HepG2 (cell line): Measurements from ENCODE around the gene KCNS1. TPM values are rescaled to one million over a fixed set of nuclear protein-coding genes. Genes with fewer than 3 reads are reported as not detected.

Source experiments
- ARID4A ChIP-seq: sonication (generic); formaldehyde crosslinking; IDR thresholded peaks from 2 replicates; pipeline ENCODE4 v1.5.0; 2020; ENCODE audit warnings: mild to moderate bottlenecking, missing genetic modification reagents, borderline replicate concordance
- FOXK1 ChIP-seq: sonication (generic); formaldehyde crosslinking; IDR thresholded peaks from 2 replicates; pipeline ENCODE4 v1.4.0; 2020; ENCODE audit warnings: low read depth, missing genetic modification reagents, borderline replicate concordance
- KDM6A ChIP-seq: IDR thresholded peaks from 2 replicates; pipeline ENCODE4 v1.6.1; 2016; ENCODE audit warnings: low read depth
- KLF6 ChIP-seq: IDR thresholded peaks from 2 replicates; pipeline ENCODE4 v1.8.0; 2016; ENCODE audit warnings: missing biosample characterization, missing genetic modification reagents
- MXD3 ChIP-seq: IDR thresholded peaks from 2 replicates; pipeline ENCODE4 v1.6.1; 2016; ENCODE audit warnings: mild to moderate bottlenecking, missing biosample characterization, missing genetic modification reagents
- RFXANK ChIP-seq: IDR thresholded peaks from 2 replicates; pipeline ENCODE4 v1.6.1; 2016
- SMARCE1 ChIP-seq: fragments of 450-650 bp; IDR thresholded peaks from 2 replicates; pipeline ENCODE4 v1.6.1; 2017; ENCODE audit warnings: borderline replicate concordance
- SOX6 ChIP-seq, 2 experiments: fragments of 450-650 bp in 1 of 2; sonication (generic) in 1 of 2; formaldehyde crosslinking in 1 of 2; IDR thresholded peaks; 2 replicates each; pipeline versions ENCODE4 v1.4.0 to v1.6.1; 2017 to 2020; ENCODE audit warnings: antibody characterized with exemption in 1 of 2, mild to moderate bottlenecking in 1 of 2, missing genetic modification reagents in 1 of 2
- SP1 ChIP-seq, 2 experiments: fragments of 450-650 bp in 1 of 2; sonication (generic) in 1 of 2; formaldehyde crosslinking in 1 of 2; IDR thresholded peaks; 2 replicates each; pipeline versions ENCODE4 v1.4.0 to v1.6.1; 2016 to 2020; ENCODE audit warnings: missing genetic modification reagents in 1 of 2
- U2AF2 ChIP-seq: fragments of 200-400 bp; formaldehyde crosslinking; IDR thresholded peaks from 2 replicates; pipeline ENCODE4 v1.6.1; 2017; ENCODE audit warnings: low read depth, mild to moderate bottlenecking, low read length
- polyA plus RNA-seq, 8 experiments: library from polyadenylated mRNA; depleted of rRNA in 3 of 8; stranded (reverse) in 7 of 8; unstranded in 1 of 8; fragments of >200 nt; fragmentation: Illumina TruSeq in 4 of 8; extraction: Trizol in 4 of 8; gene quantifications; 2 replicates each; pipeline versions ENCODE4 v1.2.1 to v1.2.3, GENCODE V29; 2011 to 2016; ENCODE audit warnings: low read depth in 4 of 8, missing spikeins in 1 of 8, mixed read lengths in 1 of 8; ENCODE audit not compliant: insufficient read depth in 1 of 8
- total RNA-seq, 5 experiments: library from RNA; depleted of rRNA; stranded (reverse); fragments of >200 nt; fragmentation: Illumina TruSeq; extraction: Trizol; gene quantifications; 2 replicates each; pipeline ENCODE4 v1.2.3, GENCODE V29; 2016; ENCODE audit warnings: low read depth in 1 of 5
- TF ChIP-seq, protein P1 (sequence below): sonication (generic); formaldehyde crosslinking; IDR thresholded peaks from 2 replicates; pipeline ENCODE4 v1.4.0; 2020; ENCODE audit warnings: missing genetic modification reagents, low read depth, mild to moderate bottlenecking, borderline replicate concordance
- TF ChIP-seq, protein P2 (sequence below): IDR thresholded peaks from 2 replicates; pipeline ENCODE4 v1.4.0; 2020; ENCODE audit warnings: mild to moderate bottlenecking, missing genetic modification reagents
- TF ChIP-seq, protein P3 (sequence below): IDR thresholded peaks from 2 replicates; pipeline ENCODE4 v1.6.1; 2016; ENCODE audit warnings: missing compliant biosample characterization, missing genetic modification reagents, borderline replicate concordance
- TF ChIP-seq, protein P4 (sequence below): sonication (generic); formaldehyde crosslinking; IDR thresholded peaks from 2 replicates; pipeline ENCODE4 v1.5.0; 2020; ENCODE audit warnings: missing genetic modification reagents

The KCNS1 gene
- total and polyA plus RNA-seq, 2 of the 13 experiments (the other 11 are each of a cell fraction or from before 2014, with no cell fraction given): 0.03 TPM; not detected in 1

DNA sequence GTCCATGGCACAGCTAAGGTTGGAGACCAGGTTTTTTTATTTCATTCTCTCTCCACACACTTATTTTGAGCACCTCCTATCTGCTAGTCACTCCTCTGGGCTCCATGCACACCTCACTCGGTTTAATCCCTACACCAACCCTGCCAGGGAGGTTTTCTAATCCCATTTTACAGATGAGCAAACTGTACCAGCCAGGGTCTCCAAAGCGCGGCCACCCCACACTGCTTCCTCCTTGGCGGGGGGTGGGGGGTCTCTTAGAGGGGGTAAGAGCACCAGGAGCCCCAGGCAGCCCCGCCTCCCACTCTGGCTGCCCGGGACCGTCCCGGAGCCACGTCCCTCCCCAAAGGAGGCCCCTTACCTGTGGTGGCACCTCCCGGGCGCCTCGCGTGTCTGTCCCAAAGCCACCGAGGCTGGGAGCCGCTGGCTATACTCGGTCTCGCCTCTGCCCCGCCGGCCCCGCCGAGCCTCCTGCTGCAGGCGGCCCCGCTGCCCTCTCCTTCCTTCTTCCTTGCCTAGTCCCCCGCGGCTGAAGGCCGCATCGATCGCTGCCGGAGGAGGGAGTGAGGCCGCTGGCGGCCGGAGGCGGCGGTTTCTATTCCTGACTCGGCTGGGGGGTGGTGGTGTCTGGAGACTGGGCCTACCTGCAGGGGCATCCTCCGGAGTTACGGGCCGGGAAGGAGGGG lies at the start of gene KCNS1 (continued):
- TF ChIP-seq, protein P1, sequence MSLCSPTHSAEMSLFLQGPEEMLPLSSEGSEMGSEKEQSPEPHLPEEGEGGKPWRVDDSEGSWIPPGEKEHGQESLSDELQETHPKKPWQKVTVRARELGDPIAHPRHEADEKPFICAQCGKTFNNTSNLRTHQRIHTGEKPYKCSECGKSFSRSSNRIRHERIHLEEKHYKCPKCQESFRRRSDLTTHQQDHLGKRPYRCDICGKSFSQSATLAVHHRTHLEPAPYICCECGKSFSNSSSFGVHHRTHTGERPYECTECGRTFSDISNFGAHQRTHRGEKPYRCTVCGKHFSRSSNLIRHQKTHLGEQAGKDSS (CRISPR knock-in tag): no peak
- TF ChIP-seq RFXANK (CRISPR knock-in tag) (no peak), KLF6 (CRISPR knock-in tag) (no peak), SMARCE1 (no peak), U2AF2 (no peak), MXD3 (CRISPR knock-in tag) (0 out of 2 replicates have a peak, but pooled peaks have one; percentile 71), SOX6 (IDR thresholded peaks at IDR 0.05) (no peak), SOX6 (CRISPR knock-in tag; IDR thresholded peaks at IDR 0.05) (no peak), ARID4A (CRISPR knock-in tag) (no peak), SP1 (IDR thresholded peaks at IDR 0.05) (no peak), SP1 (CRISPR knock-in tag; IDR thresholded peaks at IDR 0.05) (no peak), KDM6A (CRISPR knock-in tag) (no peak), FOXK1 (CRISPR knock-in tag) (no peak)
- TF ChIP-seq, protein P2, sequence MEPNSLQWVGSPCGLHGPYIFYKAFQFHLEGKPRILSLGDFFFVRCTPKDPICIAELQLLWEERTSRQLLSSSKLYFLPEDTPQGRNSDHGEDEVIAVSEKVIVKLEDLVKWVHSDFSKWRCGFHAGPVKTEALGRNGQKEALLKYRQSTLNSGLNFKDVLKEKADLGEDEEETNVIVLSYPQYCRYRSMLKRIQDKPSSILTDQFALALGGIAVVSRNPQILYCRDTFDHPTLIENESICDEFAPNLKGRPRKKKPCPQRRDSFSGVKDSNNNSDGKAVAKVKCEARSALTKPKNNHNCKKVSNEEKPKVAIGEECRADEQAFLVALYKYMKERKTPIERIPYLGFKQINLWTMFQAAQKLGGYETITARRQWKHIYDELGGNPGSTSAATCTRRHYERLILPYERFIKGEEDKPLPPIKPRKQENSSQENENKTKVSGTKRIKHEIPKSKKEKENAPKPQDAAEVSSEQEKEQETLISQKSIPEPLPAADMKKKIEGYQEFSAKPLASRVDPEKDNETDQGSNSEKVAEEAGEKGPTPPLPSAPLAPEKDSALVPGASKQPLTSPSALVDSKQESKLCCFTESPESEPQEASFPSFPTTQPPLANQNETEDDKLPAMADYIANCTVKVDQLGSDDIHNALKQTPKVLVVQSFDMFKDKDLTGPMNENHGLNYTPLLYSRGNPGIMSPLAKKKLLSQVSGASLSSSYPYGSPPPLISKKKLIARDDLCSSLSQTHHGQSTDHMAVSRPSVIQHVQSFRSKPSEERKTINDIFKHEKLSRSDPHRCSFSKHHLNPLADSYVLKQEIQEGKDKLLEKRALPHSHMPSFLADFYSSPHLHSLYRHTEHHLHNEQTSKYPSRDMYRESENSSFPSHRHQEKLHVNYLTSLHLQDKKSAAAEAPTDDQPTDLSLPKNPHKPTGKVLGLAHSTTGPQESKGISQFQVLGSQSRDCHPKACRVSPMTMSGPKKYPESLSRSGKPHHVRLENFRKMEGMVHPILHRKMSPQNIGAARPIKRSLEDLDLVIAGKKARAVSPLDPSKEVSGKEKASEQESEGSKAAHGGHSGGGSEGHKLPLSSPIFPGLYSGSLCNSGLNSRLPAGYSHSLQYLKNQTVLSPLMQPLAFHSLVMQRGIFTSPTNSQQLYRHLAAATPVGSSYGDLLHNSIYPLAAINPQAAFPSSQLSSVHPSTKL: peak; percentile 52
- TF ChIP-seq, protein P3, sequence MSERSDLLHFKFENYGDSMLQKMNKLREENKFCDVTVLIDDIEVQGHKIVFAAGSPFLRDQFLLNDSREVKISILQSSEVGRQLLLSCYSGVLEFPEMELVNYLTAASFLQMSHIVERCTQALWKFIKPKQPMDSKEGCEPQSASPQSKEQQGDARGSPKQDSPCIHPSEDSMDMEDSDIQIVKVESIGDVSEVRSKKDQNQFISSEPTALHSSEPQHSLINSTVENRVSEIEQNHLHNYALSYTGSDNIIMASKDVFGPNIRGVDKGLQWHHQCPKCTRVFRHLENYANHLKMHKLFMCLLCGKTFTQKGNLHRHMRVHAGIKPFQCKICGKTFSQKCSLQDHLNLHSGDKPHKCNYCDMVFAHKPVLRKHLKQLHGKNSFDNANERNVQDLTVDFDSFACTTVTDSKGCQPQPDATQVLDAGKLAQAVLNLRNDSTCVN: no peak
- TF ChIP-seq, protein P4, sequence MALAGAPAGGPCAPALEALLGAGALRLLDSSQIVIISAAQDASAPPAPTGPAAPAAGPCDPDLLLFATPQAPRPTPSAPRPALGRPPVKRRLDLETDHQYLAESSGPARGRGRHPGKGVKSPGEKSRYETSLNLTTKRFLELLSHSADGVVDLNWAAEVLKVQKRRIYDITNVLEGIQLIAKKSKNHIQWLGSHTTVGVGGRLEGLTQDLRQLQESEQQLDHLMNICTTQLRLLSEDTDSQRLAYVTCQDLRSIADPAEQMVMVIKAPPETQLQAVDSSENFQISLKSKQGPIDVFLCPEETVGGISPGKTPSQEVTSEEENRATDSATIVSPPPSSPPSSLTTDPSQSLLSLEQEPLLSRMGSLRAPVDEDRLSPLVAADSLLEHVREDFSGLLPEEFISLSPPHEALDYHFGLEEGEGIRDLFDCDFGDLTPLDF (CRISPR knock-in tag): no peak
